GM03348 (cell line): Measurements from ENCODE around the gene HAPLN1.

ENCODE experiments used
- DNase-seq: peaks from one replicate; pipeline ENCODE4 v3.0.0; 2012; ENCODE audit warnings: low spot score

The HAPLN1 gene

DNA sequence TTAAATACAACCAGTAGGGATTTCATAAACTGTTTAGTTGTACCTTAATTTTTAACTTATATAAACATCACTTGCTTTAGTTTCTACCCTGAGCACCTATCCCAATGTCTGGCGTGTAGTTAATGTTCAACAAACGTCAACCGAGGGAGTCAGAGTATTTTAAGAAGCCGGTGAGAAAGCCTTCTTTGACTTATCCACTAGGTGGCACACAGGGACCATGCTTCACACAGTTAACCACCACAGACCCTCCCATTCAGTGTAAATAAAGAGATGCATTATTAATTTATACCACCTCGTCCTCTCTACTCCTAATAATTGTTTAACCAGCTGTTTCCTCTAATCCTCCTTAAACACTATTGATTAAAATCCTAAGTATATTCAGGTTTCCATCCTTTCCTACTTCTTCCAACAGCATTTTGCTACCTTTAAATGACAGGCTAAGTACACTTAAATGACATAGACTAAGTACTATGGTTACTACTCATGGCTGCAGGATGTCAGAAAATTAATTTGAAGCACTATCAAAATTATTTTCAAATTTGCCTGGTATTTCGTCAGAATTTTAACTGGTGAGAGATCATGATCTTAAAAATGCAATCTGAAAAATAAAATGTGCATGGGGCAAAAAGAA lies 2.3 kb downstream of the HAPLN1 start:
- peak; percentile 72 for DNase-seq

DNA sequence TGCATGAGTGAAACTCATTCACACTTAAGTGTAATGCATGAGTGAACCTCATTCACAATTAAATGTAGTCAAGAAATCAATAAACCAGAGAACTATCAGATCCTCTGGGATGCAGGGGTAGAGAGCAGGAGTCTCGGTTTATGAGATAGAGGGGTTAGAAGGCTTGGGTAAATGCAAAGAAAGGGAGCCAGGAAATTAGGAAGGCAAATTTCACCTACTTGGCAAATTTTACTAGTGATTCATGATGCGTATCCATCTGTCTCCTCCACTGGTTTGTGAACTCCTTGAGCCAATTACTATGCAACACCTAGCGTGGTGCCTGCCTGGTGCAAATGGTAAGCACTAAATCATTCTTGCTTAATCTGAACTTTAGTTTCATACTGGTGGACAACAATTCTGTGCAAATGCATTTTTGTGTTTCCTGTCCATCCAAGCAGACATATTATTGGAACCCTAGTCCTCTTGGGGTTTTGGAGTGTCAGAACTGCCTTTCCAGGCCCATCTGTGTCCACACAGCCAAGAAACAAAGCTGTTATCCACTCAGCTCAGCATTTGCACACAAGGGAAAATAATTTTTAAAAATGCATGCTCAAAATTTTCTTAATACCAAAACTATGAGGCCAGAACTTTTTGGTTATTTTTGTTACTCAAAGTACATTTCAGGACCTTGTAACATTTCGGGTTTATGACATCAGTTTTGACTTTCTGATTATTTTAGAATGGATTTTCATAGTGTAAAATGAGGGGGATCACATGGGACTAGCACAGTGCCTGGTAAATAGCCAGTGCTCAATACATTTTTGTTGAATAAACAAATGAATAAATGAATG lies 5.2 kb downstream of the HAPLN1 start:
- DNase-seq: peak; percentile 12

DNA sequence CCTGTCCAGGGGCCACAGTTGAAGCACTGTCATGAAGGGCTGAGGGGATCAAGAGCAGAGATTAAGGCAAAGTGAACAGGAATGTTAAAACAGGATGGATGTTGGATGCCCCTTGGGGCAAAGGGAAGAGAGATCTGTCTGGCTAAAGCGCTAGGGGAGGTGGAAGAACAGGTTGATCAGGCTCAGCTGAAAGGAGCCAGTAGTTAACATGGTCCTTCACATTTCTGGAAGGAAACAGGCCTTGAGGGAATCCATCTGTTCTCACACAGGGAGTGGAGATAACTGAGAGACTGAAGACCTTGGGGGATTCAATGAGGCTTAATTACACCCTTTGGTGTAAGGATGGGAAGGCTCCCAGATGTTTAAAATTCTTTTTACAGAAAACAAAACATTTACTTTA lies 5.8 kb downstream of the HAPLN1 start:
- no peak for DNase-seq

DNA sequence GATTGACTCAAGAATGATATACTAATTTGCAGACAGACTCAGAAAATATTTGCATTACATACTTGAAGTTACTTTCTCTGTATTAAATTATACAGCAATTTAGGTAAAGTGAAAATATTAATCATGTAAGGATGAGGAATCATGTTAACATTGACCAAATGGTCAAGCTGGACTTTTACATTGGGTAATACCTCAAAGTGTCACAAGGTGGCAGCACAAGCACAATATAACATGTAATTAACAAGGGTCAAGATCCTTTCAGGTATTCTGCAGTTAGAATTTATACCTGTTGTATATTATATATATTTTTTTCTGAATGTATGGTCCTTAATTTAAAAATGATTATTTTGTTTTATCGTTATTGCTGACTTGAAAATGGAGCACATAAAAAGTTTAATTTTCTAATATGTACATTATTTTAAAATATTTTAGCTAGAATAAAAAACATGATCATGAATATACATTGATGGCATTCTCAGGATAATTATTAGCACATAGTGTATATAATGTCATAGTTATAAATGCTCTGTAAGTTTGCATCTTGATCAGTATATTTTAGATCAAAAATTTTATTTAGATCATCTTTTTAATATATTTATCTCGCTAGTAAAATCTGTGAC lies 8.6 kb downstream of the HAPLN1 start:
- DNase-seq: peak; percentile 38

DNA sequence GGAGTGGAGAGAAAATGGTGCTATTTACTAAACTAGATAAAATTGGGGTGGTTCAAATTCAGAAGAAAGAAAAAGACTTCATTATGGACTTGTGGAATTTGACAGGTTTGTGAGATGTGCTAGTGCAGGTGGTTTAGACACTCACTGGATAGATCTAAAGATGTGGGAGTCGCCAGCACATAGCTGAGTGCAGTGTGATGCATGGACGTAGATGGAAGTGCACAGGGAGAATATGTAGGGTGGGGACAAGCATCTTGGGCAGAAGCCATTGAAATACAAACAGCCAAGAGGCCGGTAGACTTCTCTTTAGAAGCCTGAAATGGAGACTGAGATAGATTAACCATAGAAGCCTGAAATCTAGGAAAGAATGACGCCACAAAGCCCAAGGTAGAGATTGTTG lies 10.7 kb downstream of the HAPLN1 start:
- DNase-seq: no peak

DNA sequence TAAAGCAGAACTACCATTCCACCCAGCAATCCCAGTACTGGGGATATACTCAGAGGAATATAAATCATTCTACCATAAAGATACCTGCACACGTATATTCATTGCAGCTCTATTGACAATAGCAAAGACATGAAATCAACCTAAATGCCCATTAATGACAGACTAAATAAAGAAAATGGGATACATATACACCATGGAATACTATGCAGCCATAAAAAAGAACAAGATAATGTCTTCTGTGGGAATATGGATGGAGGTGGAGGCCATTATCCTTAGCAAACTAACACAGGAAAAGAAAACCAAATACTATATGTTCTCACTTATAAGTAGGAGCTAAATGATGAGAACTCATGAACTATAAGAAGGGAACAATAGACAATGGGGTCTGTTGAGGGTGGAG lies 12.5 kb downstream of the HAPLN1 start:
- no peak for DNase-seq

DNA sequence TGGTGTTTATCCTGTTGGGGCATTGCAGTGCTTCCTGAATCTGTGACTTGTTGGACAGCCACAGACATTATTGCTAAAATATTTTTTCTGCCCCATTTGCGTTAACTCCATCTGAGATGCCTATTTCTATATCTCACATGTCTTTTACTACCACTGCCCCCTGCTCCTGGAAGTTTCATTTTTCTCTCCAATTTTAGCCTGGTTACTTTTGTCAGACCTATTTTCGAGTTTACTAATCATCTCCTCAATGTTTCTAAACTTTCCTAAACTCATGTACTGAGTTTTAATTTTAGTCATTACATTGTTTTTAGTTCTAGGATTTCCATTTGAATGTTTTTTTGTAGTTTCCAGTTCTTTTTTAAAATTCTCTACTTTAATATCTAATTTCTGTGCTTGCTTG lies 17.6 kb downstream of the HAPLN1 start:
- DNase-seq: no peak

DNA sequence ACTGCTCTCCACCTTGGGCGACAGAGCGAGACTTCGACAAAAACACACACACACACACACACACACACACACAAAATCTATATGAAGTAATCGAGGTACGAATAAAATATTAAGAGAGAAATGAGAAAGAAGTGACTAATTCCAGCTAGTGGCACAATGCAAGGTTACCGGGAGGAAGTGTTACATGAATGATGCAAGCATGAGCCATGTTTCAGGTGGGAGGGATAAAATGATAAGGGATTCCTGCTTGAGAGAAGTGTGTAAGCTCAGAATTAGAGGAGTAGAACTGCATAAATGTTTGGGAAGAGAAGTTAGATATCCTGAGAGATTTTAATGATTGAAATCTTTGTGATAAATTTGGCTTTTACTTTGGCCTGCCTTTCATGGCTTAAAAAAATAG lies 18.8 kb downstream of the HAPLN1 start:
- no peak for DNase-seq

DNA sequence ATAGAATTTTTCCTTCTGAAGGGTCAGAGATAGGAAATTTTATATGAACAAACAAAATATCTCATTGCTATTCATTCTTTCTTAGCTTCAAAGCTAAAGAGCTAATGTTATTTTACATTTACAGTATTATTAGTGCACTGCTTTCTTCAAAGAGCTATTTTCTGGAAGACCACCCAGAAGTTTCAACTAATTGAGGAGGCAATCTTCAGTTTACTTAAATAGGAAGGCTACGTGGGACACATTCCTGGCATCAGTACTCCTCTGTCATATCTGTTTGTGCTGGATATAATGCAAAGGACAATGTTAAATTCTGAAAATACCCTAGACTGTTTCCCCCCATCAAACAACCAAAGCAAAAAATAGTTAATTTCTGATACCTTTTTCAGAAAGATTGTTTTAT lies 30.8 kb downstream of the HAPLN1 start:
- DNase-seq: no peak

DNA sequence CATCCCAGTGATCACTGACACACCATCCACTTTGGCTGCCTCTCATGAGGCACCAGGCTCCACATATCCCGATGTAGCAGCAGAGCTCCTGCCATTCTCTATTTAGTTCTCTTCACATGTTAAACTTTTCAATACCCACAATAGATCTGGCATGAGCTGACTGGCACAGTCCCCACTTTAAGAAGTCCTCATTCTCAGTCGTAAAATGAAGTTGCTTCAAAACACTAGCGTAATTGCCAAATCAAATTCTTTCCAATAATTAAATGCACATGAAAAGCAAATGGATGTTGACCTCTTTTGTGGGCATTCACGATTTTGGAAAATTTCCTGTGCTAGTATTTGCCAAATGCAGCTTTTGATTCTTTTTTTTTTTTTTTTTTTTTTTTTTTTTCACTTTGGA lies 32.4 kb downstream of the HAPLN1 start:
- DNase-seq: no peak

DNA sequence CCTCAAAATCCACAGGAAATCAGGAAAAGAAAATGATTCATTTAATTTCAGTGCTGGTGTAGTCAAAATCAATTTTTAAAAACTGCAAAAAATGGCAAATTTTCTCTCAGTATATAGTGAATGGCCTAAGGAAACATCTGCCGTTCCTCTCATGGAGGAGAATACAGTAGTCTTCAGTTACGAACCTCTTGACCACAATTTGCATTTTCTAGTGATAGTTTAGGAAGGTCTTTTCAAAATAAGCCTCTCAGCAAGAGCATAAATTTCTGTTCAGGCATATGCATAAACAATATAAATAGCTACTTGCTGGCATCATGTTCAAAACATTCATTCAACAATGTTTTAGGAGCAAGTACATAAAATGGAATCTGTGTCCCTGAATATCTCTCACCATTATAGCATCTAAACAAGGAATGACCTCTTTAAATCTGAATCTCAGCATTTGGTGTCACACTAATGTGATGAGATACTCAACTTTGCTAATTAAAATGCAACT lies 33.5 kb downstream of the HAPLN1 start:
- DNase-seq: no peak

DNA sequence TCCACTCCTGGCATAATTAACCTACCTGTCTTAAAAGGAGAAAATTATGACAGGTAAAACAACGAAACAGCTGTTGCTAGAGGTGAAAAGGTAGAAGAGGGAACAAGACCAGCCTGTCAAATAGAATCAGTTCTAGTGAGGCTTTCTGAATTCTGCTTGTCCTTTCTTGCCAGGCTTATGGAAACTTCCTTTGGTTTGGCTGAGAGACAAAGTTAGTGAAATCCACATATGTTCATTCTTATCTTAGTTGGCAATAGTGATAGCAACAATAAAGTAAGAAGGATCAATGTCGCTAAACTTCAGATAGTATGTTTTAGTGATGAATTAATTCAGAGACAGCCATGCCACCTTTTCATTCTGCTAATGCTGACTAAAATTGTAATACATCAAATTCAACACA lies 34.4 kb downstream of the HAPLN1 start:
- no peak for DNase-seq

DNA sequence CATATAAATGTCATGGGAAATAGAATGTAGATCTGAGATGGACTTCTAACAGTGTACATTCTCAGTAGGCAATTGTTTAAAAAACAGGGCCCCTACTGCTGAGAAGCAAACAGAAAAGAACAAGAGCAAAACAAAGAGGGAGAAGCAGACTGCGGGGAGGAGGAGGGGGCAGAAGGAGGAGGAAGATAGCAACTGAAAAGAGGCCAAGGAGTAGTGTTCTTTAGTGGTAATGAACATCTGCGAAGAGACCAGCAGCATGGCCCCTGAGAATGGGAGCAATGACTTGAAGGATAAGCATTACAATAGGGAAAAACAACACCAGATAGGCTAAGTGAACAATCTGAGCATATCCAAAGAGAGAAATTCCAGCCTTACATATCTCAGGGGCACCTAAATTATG lies 36.8 kb downstream of the HAPLN1 start:
- no peak for DNase-seq

DNA sequence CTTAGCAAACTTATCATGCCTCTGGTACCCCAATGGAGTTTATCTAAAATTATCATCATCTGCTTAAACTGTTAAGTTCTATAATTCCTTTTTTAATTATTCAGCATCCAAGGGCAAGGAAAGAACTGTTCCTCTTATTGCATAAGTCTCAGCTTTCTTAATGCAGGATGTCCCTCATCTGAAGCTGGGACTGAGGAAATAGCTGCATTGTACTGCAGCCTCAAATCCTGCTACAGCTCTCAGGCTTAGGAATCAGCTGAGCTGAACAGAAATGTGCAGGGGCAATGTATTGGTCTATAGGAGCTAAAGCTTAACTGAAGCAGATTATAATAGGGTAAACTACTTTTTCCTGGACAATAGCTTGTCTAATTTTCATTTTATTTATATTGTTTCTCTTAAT lies 48.0 kb downstream of the HAPLN1 start:
- DNase-seq: no peak

DNA sequence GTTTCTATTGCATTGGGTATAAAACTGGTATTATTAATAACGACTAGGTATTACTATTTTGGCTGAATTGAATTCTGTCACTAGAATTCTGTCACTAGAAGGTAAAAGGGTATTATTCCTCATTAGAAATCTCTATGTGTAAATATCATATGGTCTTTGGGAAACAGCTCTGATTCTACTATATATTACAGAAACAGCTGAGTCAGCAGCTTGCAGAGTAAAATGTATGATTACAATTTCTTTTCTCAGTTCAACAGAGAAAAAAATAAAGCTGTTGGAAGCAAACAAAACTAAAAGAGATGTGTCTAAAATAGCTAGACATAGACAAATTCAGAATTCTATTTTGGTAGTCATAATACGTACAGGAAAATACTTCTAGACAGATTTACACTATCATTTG lies 48.5 kb downstream of the HAPLN1 start:
- no peak for DNase-seq

DNA sequence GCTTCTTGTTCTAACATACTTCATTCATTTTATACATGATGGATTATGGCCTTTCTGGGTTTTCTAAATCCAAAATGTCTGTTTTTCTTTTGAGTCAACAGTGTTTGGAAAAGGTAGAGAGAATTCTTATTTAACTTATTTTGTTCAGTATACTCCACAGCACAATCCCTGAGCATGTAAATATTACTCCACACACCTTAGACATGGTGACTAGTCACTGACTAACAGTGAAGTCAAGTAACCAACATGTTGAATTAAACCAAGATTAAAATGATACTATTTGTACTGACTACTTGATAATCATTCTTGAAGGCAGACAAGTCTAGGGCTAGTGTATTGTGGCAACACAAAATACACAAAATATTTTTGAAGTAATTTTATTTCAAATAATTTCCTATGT lies 55.0 kb downstream of the HAPLN1 start:
- no peak for DNase-seq

DNA sequence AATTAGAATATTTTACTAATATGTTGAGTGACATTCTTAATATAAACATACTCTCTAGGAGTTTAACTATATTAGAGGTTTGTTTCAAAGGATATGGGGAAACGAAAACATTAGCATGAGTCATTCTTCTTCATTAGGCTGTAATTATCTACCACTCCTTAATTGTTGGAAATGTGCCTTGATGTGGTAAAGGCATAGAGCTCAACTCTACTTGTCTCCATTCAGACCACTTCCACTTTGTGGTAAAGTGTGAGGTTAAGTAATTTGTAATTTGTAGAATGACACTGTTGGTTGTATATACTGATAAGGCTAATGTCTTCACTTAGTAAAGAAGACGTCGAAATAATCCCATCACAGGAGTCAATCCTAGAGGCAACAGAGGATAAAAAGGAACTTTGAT lies 58.1 kb downstream of the HAPLN1 start:
- no peak for DNase-seq

DNA sequence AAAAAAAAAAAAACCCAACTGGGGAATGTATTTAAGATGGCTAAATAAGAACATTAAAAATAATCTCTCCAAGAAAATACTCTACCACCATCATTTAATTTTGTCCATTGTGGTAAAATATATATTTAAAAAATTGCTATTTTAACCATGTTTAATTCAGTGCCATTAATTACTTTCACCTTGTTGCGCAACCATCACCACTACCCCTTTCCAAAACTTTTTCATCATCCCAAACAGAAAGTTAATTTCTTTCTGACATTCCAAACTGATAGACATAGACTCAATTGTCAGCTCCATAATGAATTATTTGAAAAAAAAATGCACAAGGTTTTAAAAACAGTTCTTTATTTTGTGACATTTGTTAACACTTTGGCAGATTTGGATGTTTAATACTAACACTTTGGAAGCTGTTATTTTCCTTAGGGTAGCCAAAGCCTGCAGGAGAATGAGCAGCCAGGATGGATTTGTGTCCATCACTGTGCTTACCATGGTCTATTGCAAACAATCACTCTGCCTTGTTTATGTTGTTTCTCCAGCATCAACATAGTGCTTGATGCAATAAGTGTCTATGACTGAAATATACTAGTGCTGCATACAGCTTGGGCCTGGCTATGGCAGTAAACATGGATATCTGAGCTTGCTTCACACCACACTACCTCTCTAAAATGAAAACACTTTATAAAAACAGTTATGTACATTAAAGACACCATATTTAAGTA lies 62.7 kb downstream of the HAPLN1 start:
- no peak for DNase-seq

DNA sequence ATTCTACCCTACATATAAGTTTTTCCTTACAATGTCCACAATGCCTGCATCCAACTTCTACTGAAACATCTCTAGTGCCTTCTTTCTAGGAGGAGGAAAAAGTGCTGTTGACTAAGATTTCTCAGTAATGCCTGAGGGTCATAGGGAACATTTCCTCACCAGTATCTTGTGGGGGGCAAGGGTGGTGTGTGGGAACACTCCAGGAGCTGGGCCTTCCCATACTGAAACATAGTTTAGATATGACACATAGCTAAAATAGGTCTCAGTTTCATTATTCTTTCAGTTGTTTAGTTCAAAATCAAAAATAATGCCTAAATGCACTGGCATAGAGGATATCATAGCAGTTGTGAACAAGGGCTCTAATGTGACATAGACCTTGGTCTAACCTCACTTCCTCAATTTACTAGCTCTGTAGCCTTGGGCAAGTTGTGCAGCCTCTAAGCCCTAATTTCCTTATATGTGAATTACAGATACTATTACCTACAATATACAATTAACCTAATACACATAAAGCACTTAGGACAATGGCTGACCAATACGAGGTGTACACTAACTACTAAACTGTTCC lies 66.1 kb downstream of the HAPLN1 start:
- DNase-seq: no peak

DNA sequence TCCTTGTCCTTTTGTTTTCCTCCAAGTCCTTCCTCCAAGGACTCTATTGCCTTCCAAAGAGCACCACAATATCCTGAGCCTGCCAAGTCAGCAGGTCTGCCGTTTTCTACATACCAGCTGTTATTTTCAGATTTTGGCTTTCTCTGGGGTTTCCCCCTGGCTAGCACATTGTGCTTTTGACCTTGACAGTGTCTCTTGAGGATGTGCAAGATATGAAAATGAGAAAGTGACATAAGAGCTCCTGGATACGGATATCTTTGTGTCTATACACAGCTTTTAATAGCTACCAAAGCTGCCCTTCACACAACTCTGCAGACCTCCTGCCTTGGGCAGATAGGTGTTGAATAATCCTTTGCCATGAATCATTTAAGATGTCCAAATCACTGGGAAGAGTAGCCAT lies 67.0 kb downstream of the HAPLN1 start:
- DNase-seq: no peak

DNA sequence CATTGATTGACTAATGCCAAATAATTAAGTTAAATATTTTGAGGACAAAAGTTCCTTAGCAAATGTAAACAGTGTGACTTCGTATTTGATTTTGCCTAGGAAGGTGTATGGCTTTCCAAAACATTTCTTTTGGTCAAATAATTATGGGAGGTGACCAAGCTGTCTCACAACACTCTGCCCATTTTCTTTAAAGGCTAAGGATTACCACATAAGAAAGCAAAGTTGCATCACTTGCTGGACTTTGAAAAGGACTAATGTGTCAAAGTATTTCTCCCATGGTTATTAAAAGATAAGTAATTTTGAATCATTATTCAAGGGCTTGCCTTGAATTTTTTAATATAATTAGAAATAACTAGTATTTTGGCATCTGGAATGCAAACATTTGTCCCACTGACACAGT lies 74.7 kb downstream of the HAPLN1 start:
- DNase-seq: peak; percentile 39

DNA sequence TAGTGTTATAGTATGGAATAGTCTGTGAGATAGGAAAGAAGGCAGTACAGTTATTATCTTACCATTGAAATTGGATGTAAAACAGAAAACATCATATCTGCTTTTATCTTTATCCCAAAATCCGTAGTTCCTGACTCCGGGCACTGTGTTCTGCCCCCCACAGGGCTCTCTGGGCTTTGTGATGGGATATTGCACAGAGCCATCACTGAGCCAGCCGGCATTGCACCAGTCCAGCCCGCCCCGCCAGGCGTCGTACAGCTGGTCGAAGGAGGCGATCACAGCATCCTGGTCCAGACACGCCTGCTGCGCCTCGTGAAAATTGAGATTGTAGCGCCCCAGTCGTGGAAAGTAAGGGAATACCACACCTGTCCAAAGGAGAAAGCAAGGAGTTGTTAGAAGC lies 76.4 kb downstream of the HAPLN1 start:
- no peak for DNase-seq
